Neural progenitor cell (in vitro differentiated cells): ENCODE data around the gene FAM167B. TPM values are rescaled to one million over a fixed set of nuclear protein-coding genes. Genes with fewer than 3 reads are reported as not detected.

Source experiments
- DNase-seq: peaks from one replicate; pipeline ENCODE4 v3.0.0-alpha.2; 2016; ENCODE audit warnings: low spot score
- H2AFZ ChIP-seq: fragments of 200-600 bp; sonication (generic); replicated peaks from 2 replicates; pipeline ENCODE4 v1.6.1; 2016; ENCODE audit warnings: antibody characterized with exemption
- H3F3A ChIP-seq: fragments of 200-600 bp; sonication (generic); 2 replicates; pipeline ENCODE4 v1.6.1; 2016; ENCODE audit warnings: antibody characterized with exemption, low read depth
- H3K27ac ChIP-seq: fragments of 200-600 bp; sonication (generic); 2 replicates; pipeline ENCODE4 v1.5.1; 2016; ENCODE audit warnings: mild to moderate bottlenecking
- H3K27me3 ChIP-seq: fragments of 200-600 bp; sonication (generic); 2 replicates; pipeline ENCODE4 v1.6.1; 2016; ENCODE audit warnings: mild to moderate bottlenecking, moderate library complexity
- H3K36me3 ChIP-seq: fragments of 200-600 bp; sonication (generic); 2 replicates; pipeline ENCODE4 v1.5.1; 2016
- H3K4me1 ChIP-seq: fragments of 200-600 bp; sonication (generic); 2 replicates; pipeline ENCODE4 v1.6.1; 2016; ENCODE audit warnings: mixed run types
- H3K4me2 ChIP-seq: fragments of 200-600 bp; sonication (generic); 2 replicates; pipeline ENCODE4 v1.6.1; 2016
- H3K4me3 ChIP-seq: fragments of 200-600 bp; sonication (generic); 2 replicates; pipeline ENCODE4 v1.5.1; 2016
- H3K79me2 ChIP-seq: fragments of 200-600 bp; sonication (generic); 2 replicates; pipeline ENCODE4 v1.6.1; 2016; ENCODE audit warnings: low read depth
- H3K9ac ChIP-seq: fragments of 200-600 bp; sonication (generic); 2 replicates; pipeline ENCODE4 v1.6.1; 2016
- H3K9me3 ChIP-seq: fragments of 200-600 bp; sonication (generic); 2 replicates; pipeline ENCODE4 v1.5.1; 2016; ENCODE audit warnings: low read depth
- H4K20me1 ChIP-seq: fragments of 200-600 bp; sonication (generic); 2 replicates; pipeline ENCODE4 v1.6.1; 2016; ENCODE audit warnings: low read depth
- H3K27ac Mint-ChIP-seq: 3 replicates; pipeline ENCODE4 v1.8.0; 2021; ENCODE audit warnings: mixed read lengths
- H3K27me3 Mint-ChIP-seq: 2 replicates; pipeline ENCODE4 v1.8.0; 2022; ENCODE audit warnings: low read depth, mild to moderate bottlenecking, inconsistent platforms, moderate library complexity, mixed read lengths; ENCODE audit not compliant: insufficient read depth
- H3K36me3 Mint-ChIP-seq: 3 replicates; pipeline ENCODE4 v1.8.0; 2021; ENCODE audit warnings: mixed read lengths
- H3K4me1 Mint-ChIP-seq: 3 replicates; pipeline ENCODE4 v1.8.0; 2021; ENCODE audit warnings: mixed read lengths
- H3K4me3 Mint-ChIP-seq: 3 replicates; pipeline ENCODE4 v1.8.0; 2021; ENCODE audit warnings: mild to moderate bottlenecking, moderate library complexity, mixed read lengths
- H3K9me3 Mint-ChIP-seq: 3 replicates; pipeline ENCODE4 v1.8.0; 2020; ENCODE audit warnings: mixed read lengths
- EZH2 ChIP-seq: fragments of 200-600 bp; sonication (generic); IDR thresholded peaks from 2 replicates; pipeline ENCODE4 v1.6.1; 2017; ENCODE audit warnings: antibody characterized with exemption, mild to moderate bottlenecking, moderate library complexity
- EZH2phosphoT487 ChIP-seq: fragments of 200-600 bp; sonication (generic); IDR thresholded peaks from 2 replicates; pipeline ENCODE4 v1.6.1; 2017; ENCODE audit warnings: antibody characterized with exemption
- total RNA-seq: library from RNA; depleted of rRNA; stranded (reverse); fragments of >200 nt; gene quantifications from 2 replicates; pipeline ENCODE4 v1.2.3, GENCODE V29; 2015; ENCODE audit warnings: low replicate concordance
- TF ChIP-seq, protein P1 (sequence below): fragments of 200-600 bp; sonication (generic); IDR thresholded peaks from 2 replicates; pipeline ENCODE4 v1.5.1; 2017; ENCODE audit warnings: antibody characterized with exemption, mild to moderate bottlenecking

The FAM167B gene
- total RNA-seq, 1 donor from 2014 or later, result 0.17 TPM

DNA sequence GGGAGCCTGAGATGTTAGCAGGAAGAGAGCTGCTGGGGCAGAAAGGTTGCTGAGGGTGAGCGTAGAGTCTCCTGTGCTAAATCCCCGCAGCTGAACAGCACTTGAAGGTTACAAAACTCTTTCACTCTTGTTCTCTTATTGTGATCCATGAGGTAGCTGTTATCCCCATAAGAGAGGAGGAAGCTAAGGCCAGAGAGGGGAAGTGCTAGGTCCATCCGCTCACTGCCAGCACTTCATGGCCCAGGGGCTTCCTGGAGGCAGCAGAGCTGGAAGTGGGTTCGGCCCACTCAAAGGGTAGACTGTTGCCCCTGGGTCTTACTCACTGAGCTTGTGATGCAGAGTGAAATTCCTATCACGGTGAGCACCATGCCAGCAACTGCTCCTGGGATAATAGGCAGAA, 30.5 kb upstream of the FAM167B start:
- TF ChIP-seq EZH2 (no peak), EZH2phosphoT487 (no peak)
- TF ChIP-seq, protein P1, sequence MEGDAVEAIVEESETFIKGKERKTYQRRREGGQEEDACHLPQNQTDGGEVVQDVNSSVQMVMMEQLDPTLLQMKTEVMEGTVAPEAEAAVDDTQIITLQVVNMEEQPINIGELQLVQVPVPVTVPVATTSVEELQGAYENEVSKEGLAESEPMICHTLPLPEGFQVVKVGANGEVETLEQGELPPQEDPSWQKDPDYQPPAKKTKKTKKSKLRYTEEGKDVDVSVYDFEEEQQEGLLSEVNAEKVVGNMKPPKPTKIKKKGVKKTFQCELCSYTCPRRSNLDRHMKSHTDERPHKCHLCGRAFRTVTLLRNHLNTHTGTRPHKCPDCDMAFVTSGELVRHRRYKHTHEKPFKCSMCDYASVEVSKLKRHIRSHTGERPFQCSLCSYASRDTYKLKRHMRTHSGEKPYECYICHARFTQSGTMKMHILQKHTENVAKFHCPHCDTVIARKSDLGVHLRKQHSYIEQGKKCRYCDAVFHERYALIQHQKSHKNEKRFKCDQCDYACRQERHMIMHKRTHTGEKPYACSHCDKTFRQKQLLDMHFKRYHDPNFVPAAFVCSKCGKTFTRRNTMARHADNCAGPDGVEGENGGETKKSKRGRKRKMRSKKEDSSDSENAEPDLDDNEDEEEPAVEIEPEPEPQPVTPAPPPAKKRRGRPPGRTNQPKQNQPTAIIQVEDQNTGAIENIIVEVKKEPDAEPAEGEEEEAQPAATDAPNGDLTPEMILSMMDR, result no peak

GRCh38 chr1:32219022-32219421, 28.0 kb upstream of the FAM167B start:
- Mint-ChIP-seq H3K27me3 (peaks cover 8% of the 10 kb centered on the region), H3K9me3 (no peaks in the 10 kb centered on the region), H3K4me1 (peaks cover 27% of the 10 kb centered on the region), H3K4me3 (no peak overlapping the region), H3K36me3 (peaks cover 8% of the 10 kb centered on the region), H3K27ac (no peak overlapping the region)
- Histone ChIP-seq H3K9me3 (no peaks in the 10 kb centered on the region), H3F3A (peaks cover 3% of the 10 kb centered on the region), H4K20me1 (no peaks in the 10 kb centered on the region), H2AFZ (no peak overlapping the region), H3K79me2 (peaks cover 34% of the 10 kb centered on the region), H3K27ac (no peak overlapping the region), H3K36me3 (no peaks in the 10 kb centered on the region), H3K4me3 (no peak overlapping the region), H3K9ac (no peak overlapping the region), H3K4me2 (no peak overlapping the region), H3K27me3 (no peaks in the 10 kb centered on the region), H3K4me1 (peaks cover 14% of the 10 kb centered on the region)
- no peak for DNase-seq
- TF ChIP-seq EZH2, result no peak
- TF ChIP-seq EZH2phosphoT487, result no peak
- TF ChIP-seq, protein P1, result no peak

More for the DNA sequence above, 30.5 kb upstream of the FAM167B start:
- peaks cover 15% of the 10 kb centered on the region for H3K4me1 Mint-ChIP-seq
- Histone ChIP-seq H3K79me2 (peaks cover 15% of the 10 kb centered on the region), H3K4me3 (no peak overlapping the region), H3K4me2 (no peak overlapping the region), H3K9me3 (no peaks in the 10 kb centered on the region), H2AFZ (no peak overlapping the region), H4K20me1 (no peaks in the 10 kb centered on the region), H3F3A (no peaks in the 10 kb centered on the region), H3K36me3 (no peaks in the 10 kb centered on the region), H3K27me3 (no peaks in the 10 kb centered on the region), H3K27ac (no peak overlapping the region), H3K4me1 (peaks cover 8% of the 10 kb centered on the region), H3K9ac (no peak overlapping the region)
- H3K27me3 Mint-ChIP-seq, result peaks cover 6% of the 10 kb centered on the region
- no peak overlapping the region for H3K27ac Mint-ChIP-seq
- DNase-seq, result no peak
- H3K36me3 Mint-ChIP-seq, result peaks cover 6% of the 10 kb centered on the region
- no peak overlapping the region for H3K4me3 Mint-ChIP-seq
- no peaks in the 10 kb centered on the region for H3K9me3 Mint-ChIP-seq

DNA sequence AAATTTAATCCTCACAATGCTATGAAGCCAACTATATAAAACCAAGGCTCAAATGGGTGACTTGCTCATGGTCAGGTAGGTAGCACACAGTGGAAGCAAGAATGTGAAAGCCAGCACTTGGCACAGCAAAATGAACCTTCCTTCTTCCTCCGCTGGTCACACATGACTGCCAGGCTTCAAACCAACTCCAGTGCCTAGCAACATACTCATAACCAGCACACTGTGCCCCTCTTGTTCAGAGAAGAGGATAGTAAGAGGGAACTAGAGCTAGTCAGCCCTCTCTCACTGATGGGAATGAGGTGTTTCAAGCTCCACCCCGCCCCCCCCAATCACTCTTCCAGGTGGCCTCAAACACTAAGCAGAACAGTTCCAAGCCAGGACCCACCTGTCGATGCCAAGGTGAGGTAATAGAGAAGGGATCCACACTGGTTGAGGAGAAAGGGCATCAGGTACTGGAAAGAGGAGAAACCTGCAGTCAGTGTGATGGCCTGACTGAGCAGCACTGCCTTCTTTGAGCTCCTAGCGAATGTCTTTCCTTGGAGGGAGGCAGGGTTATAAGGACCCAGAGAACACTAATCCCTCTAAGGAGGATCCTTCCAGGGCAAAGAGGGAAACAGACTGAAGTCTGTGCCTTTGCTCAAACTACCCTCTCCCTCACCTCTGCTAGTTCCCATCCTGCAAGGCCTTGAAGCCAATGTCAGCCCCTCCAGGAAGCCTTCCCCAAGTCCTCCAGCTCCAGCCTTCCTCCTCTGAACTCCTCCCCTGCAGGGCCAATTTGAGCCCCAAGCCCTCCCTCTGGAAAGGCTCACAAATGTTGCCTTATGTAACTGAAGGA, 26.1 kb upstream of the FAM167B start:
- no peaks in the 10 kb centered on the region for H4K20me1 ChIP-seq
- no peaks in the 10 kb centered on the region for H3K27me3 ChIP-seq
- H2AFZ ChIP-seq, result peak overlapping the region; percentile 93
- Mint-ChIP-seq H3K9me3 (no peaks in the 10 kb centered on the region), H3K36me3 (peaks cover 15% of the 10 kb centered on the region), H3K27ac (no peak overlapping the region), H3K27me3 (peaks cover 8% of the 10 kb centered on the region), H3K4me3 (peak overlapping the region; percentile 97), H3K4me1 (peaks cover 28% of the 10 kb centered on the region)
- peak overlapping the region; percentile 89 for H3K4me2 ChIP-seq
- no peak for DNase-seq
- peak overlapping the region; percentile 51 for H3K9ac ChIP-seq
- no peaks in the 10 kb centered on the region for H3K36me3 ChIP-seq
- no peaks in the 10 kb centered on the region for H3K9me3 ChIP-seq
- peaks cover 3% of the 10 kb centered on the region for H3F3A ChIP-seq
- TF ChIP-seq EZH2 (no peak), EZH2phosphoT487 (no peak)
- TF ChIP-seq, protein P1, result no peak
- peak overlapping the region; percentile 82 for H3K4me3 ChIP-seq
- H3K27ac ChIP-seq, result no peak overlapping the region
- peaks cover 14% of the 10 kb centered on the region for H3K4me1 ChIP-seq
- peaks cover 34% of the 10 kb centered on the region for H3K79me2 ChIP-seq
